ENCODE data around the gene SAP30L. TPM values are rescaled to one million over a fixed set of nuclear protein-coding genes. Genes with fewer than 3 reads are reported as not detected.

The SAP30L gene
- total and polyA plus RNA-seq, 2 experiments from 2014 or later = 21.4 to 29.3 TPM

DNA sequence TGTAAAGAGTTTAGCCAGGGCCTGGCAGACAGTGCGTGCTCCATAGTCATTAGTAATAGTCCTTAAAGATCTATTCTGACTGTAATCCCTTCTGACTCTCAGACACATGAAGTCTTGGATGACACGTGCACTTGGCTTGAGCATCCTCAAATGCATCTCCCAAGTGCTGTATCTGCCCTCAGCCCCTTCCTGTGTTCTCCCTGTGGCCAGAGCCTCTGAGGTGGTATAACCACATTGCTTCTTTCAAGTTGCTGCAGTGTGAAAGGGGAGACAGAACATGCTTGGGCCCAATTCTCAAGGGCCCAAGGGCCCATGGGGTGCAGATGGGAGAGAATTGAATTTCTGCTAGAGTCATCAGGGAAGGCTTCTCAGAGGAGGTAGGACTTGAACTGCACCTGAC lies 62.3 kb downstream of the SAP30L start (continued):
- TF ChIP-seq ZNF462 (CRISPR knock-in tag; IDR thresholded peaks at IDR 0.05) = no peak
- no peak for TF ChIP-seq NANOG (IDR thresholded peaks at IDR 0.05; ENCODE audit: borderline replicate concordance)
- TF ChIP-seq EZH2 (IDR thresholded peaks at IDR 0.05; ENCODE audit: low read depth, unreplicated experiment) = no peak
- no peak for TF ChIP-seq REST (IDR thresholded peaks at IDR 0.05; ENCODE audit: unreplicated experiment)
- TF ChIP-seq ZNF114 (CRISPR knock-in tag; IDR thresholded peaks at IDR 0.05) = no peak
- no peak for TF ChIP-seq JUNB (IDR thresholded peaks at IDR 0.05; ENCODE audit: unreplicated experiment)
- TF ChIP-seq CTCF (conservative IDR thresholded peaks at IDR 0.05; ENCODE audit: low read depth in 2 of 2) = no peak
